ENCODE measurements around the gene MLPH.

The MLPH gene

GRCh38 chr2:237486819-237487448 lies at the start of gene MLPH:
MLPH (plus strand) TSS chr2:237487251; CDS start chr2:237493427, 6,176 bp downstream.
- DNase-seq: no peak

GRCh38 chr2:237437566-237437965 lies 49.5 kb upstream of the MLPH start:
- no peak for DNase-seq

- peak; percentile 7 for DNase-seq
Observed at GRCh38 chr2:237438080-237438940, 48.7 kb upstream of the MLPH start.

- DNase-seq: no peak
Observed at GRCh38 chr2:237440819-237441281, 46.2 kb upstream of the MLPH start.

GRCh38 chr2:237441605-237442274 lies 45.3 kb upstream of the MLPH start:
- DNase-seq: no peak

- DNase-seq: no peak
Observed at GRCh38 chr2:237444071-237444470, 43.0 kb upstream of the MLPH start.

GRCh38 chr2:237445611-237446337 lies 41.3 kb upstream of the MLPH start:
- DNase-seq: no peak

- DNase-seq: no peak
Observed at GRCh38 chr2:237446338-237446665, 40.7 kb upstream of the MLPH start.

- DNase-seq: no peak
Observed at GRCh38 chr2:237447496-237447895, 39.6 kb upstream of the MLPH start.

- DNase-seq: no peak
Observed at GRCh38 chr2:237448171-237448570, 38.9 kb upstream of the MLPH start.

- no peak for DNase-seq
Observed at GRCh38 chr2:237448626-237449025, 38.4 kb upstream of the MLPH start.

- no peak for DNase-seq
Observed at GRCh38 chr2:237449193-237449881, 37.7 kb upstream of the MLPH start.

- no peak for DNase-seq
Observed at GRCh38 chr2:237450108-237450507, 36.9 kb upstream of the MLPH start.

- DNase-seq: no peak
Observed at GRCh38 chr2:237450583-237450982, 36.5 kb upstream of the MLPH start.

- no peak for DNase-seq
Observed at GRCh38 chr2:237451643-237452469, 35.2 kb upstream of the MLPH start.

GRCh38 chr2:237452861-237453260 lies 34.2 kb upstream of the MLPH start:
- no peak for DNase-seq

GRCh38 chr2:237453671-237454070 lies 33.4 kb upstream of the MLPH start:
- DNase-seq: no peak

GRCh38 chr2:237455764-237456163 lies 31.3 kb upstream of the MLPH start:
- no peak for DNase-seq

- no peak for DNase-seq
Observed at GRCh38 chr2:237456200-237456843, 30.7 kb upstream of the MLPH start.

GRCh38 chr2:237457388-237457941 lies 29.6 kb upstream of the MLPH start:
- DNase-seq: no peak

GRCh38 chr2:237458519-237458918 lies 28.5 kb upstream of the MLPH start:
- DNase-seq: no peak
